ENCODE data around the gene DOCK8.

The DOCK8 gene

DNA sequence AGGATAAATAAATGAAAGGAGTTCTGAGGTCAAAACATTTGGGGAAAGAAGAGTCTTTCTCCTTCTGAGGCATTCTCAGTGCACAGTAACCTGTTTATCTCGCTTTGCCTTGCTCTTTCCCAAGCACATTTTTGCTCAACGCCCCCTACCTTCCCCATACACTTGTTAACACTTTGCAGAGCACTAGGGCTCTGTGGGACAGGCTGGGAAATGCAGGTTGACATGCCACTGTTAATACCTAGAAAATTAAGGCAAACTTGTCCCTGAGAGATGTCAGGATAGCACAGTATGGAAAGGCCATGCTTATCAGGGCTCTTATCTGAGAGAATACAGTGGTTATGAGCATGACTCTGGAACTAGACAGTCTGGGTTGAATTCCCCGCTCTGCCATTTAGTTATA lies 152.0 kb downstream of the DOCK8 start:
- no peak for DNase-seq (ENCODE audit: low read depth, low spot score)
- no peak for TF ChIP-seq CTCF (IDR thresholded peaks at IDR 0.05; ENCODE audit: insufficient read depth, low read length, missing control alignments)
- ChIA-PET POLR2A (no interaction called here), CTCF (no interaction called here)
- no peak overlapping the region for H3K4me3 ChIP-seq (ENCODE audit: low read depth, low read length)

GRCh38 chr9:370086-370485 lies 155.4 kb downstream of the DOCK8 start:
- CTCF ChIA-PET, result no interaction called here
- POLR2A ChIA-PET, result no interaction called here

GRCh38 chr9:371349-371748 lies 156.7 kb downstream of the DOCK8 start:
- POLR2A ChIA-PET, result no interaction called here
- no peak for TF ChIP-seq CTCF (IDR thresholded peaks at IDR 0.05; ENCODE audit: insufficient read depth, low read length, missing control alignments)
- H3K4me3 ChIP-seq (ENCODE audit: low read depth, low read length), result no peak overlapping the region
- CTCF ChIA-PET, result no interaction called here
- no peak for DNase-seq (ENCODE audit: low read depth, low spot score)

More at GRCh38 chr9:370086-370485, 155.4 kb downstream of the DOCK8 start:
- no peak for DNase-seq (ENCODE audit: low read depth, low spot score)
- no peak for TF ChIP-seq CTCF (IDR thresholded peaks at IDR 0.05; ENCODE audit: insufficient read depth, low read length, missing control alignments)
- H3K4me3 ChIP-seq (ENCODE audit: low read depth, low read length), result no peak overlapping the region

DNA sequence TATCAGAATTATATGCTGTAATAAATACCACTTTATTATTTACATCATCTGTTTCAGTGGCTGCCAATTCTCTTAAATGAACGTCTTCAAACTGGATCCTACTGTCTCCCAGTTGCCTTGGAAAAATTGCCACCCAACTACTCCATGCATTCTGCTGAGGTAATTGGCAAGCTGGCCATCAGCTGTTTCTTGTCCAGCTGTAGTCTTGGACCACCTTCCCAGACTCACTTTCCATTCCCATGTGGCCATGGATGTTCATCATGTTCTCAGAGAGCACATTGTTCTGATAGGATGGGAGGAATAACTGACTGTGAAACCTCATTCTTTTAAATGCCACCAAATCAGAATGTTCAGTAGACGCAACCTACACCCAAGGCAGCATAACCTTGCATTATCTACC lies 157.5 kb downstream of the DOCK8 start:
- ChIA-PET CTCF (no interaction called here), POLR2A (no interaction called here)
- H3K4me3 ChIP-seq (ENCODE audit: low read depth, low read length), result no peak overlapping the region
- DNase-seq (ENCODE audit: low read depth, low spot score), result no peak
- TF ChIP-seq CTCF (IDR thresholded peaks at IDR 0.05; ENCODE audit: insufficient read depth, low read length, missing control alignments), result no peak

DNA sequence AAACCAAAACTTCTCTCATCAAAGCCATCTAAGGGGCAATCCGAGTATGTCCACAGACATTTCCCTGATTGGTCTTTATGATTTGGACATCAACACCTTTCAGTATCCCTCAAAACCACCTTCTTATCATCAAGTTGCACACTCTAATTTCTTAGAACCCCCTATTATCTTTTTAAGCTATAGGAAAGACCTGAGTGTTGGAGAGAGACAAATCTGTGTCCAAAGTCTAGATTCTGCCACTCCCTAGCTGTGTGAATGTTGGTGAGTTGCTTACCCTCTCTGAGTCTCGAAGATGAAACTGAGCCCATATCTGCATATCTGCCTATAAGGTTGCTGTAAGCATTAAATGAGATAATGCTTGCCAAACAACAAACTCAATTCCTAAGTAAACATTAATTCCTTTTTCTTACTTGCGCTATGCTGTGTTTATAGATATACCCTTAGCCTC lies 159.1 kb downstream of the DOCK8 start:
- no peak for DNase-seq (ENCODE audit: low read depth, low spot score)
- H3K4me3 ChIP-seq (ENCODE audit: low read depth, low read length), result no peak overlapping the region
- TF ChIP-seq CTCF (IDR thresholded peaks at IDR 0.05; ENCODE audit: insufficient read depth, low read length, missing control alignments), result no peak
- CTCF ChIA-PET, result interaction anchor here (0.6 kb wide), 1 partner anchor 14 kb away, joined by 3 read pairs; no protein-coding TSS in a partner anchor
- POLR2A ChIA-PET, result no interaction called here

DNA sequence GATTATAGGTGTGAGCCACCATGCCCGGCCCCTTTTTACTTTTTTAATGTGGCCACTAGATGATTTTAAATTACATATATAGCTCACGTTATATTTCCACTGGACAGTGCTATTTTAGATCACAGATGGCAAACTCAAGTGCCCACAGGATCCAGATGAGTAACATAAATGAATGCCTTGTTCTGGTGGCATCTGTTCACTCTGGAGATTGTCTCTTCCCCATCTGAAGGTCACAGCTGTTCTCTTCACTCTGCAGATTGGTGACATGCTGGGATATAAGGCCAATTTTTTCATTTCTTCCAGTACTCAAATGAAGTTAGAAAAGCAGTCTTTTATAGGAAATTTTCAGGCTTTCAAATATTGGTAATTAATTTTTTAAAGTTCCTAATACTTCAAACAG lies 160.1 kb downstream of the DOCK8 start:
- ChIA-PET POLR2A (no interaction called here), CTCF (interaction anchor here (0.6 kb wide), 1 partner anchor 13 kb away, joined by 3 read pairs; no protein-coding TSS in a partner anchor)
- no peak for TF ChIP-seq CTCF (IDR thresholded peaks at IDR 0.05; ENCODE audit: insufficient read depth, low read length, missing control alignments)
- no peak overlapping the region for H3K4me3 ChIP-seq (ENCODE audit: low read depth, low read length)
- no peak for DNase-seq (ENCODE audit: low read depth, low spot score)
